OCI-LY1 (cell line): Measurements from ENCODE around the gene TRIM28.

Experiments used
- H2AFZ ChIP-seq: fragments of 200-600 bp; sonication (generic), shearing (Covaris generic); 2 replicates; pipeline ENCODE4 v1.6.0; 2014; ENCODE audit warnings: antibody characterized with exemption, mild to moderate bottlenecking, low read length
- H3F3A ChIP-seq: fragments of 200-600 bp; sonication (generic), shearing (Covaris generic); 2 replicates; pipeline ENCODE4 v1.6.0; 2014; ENCODE audit warnings: mild to moderate bottlenecking, antibody characterized with exemption, low read length, moderate library complexity; ENCODE audit not compliant: insufficient read depth
- H3K27ac ChIP-seq: fragments of 200-600 bp; sonication (generic); 2 replicates; pipeline ENCODE4 v1.5.1; 2014; ENCODE audit warnings: low read length, mixed run types, mild to moderate bottlenecking, low read depth; ENCODE audit not compliant: poor library complexity, severe bottlenecking
- H3K27me3 ChIP-seq: fragments of 200-600 bp; sonication (generic); 2 replicates; pipeline ENCODE4 v1.6.0; 2014; ENCODE audit warnings: antibody characterized with exemption, mild to moderate bottlenecking, low read length, moderate library complexity; ENCODE audit not compliant: insufficient read depth
- H3K36me3 ChIP-seq: fragments of 200-600 bp; sonication (generic); 2 replicates; pipeline ENCODE4 v1.6.1; 2014; ENCODE audit warnings: mild to moderate bottlenecking, antibody characterized with exemption, low read length, moderate library complexity, mixed read lengths; ENCODE audit not compliant: insufficient read depth
- H3K4me1 ChIP-seq: fragments of 200-600 bp; sonication (generic); 2 replicates; pipeline ENCODE4 v1.5.1; 2014; ENCODE audit warnings: mild to moderate bottlenecking, low read length, moderate library complexity; ENCODE audit not compliant: insufficient read depth, severe bottlenecking
- H3K4me2 ChIP-seq: fragments of 200-600 bp; sonication (generic), shearing (Covaris generic); 2 replicates; pipeline ENCODE4 v1.6.1; 2014; ENCODE audit warnings: low read length
- H3K4me3 ChIP-seq: fragments of 200-600 bp; sonication (generic); 2 replicates; pipeline ENCODE4 v1.5.1; 2014; ENCODE audit warnings: low read length, low read depth, mild to moderate bottlenecking, mixed read lengths; ENCODE audit not compliant: poor library complexity, severe bottlenecking
- H3K79me2 ChIP-seq: fragments of 200-600 bp; shearing (Covaris generic); 2 replicates; pipeline ENCODE4 v1.6.1; 2016; ENCODE audit warnings: mixed run types, low read length, mixed read lengths; ENCODE audit not compliant: insufficient read depth
- H3K9ac ChIP-seq: fragments of 200-600 bp; sonication (generic), shearing (Covaris generic); 2 replicates; pipeline ENCODE4 v1.6.1; 2014; ENCODE audit warnings: mild to moderate bottlenecking, low read length, mixed read lengths
- H3K9me2 ChIP-seq: fragments of 200-600 bp; sonication (generic), shearing (Covaris generic); 2 replicates; pipeline ENCODE4 v1.6.1; 2014; ENCODE audit warnings: low read depth, mild to moderate bottlenecking, low read length, mixed read lengths
- H3K9me3 ChIP-seq: fragments of 200-600 bp; shearing (Covaris generic); 2 replicates; pipeline ENCODE4 v1.6.1; 2014; ENCODE audit warnings: low read length, mixed read lengths
- H4K20me1 ChIP-seq: fragments of 200-600 bp; sonication (generic), shearing (Covaris generic); 2 replicates; pipeline ENCODE4 v1.6.0; 2016; ENCODE audit warnings: mild to moderate bottlenecking, low read length; ENCODE audit not compliant: insufficient read depth
- CTCF ChIP-seq: fragments of 200-600 bp; sonication (generic), shearing (Covaris generic); IDR thresholded peaks from 2 replicates; pipeline ENCODE4 v1.5.1; 2017; ENCODE audit warnings: mild to moderate bottlenecking, antibody characterized with exemption, low read length, moderate library complexity, mixed read lengths
- EZH2 ChIP-seq: fragments of 200-600 bp; sonication (generic), shearing (Covaris generic); IDR thresholded peaks from 2 replicates; pipeline ENCODE4 v1.8.0; 2017; ENCODE audit warnings: borderline replicate concordance, mixed run types, mild to moderate bottlenecking, antibody characterized with exemption, low read length, moderate library complexity, mixed read lengths

TRIM28 gene

DNA sequence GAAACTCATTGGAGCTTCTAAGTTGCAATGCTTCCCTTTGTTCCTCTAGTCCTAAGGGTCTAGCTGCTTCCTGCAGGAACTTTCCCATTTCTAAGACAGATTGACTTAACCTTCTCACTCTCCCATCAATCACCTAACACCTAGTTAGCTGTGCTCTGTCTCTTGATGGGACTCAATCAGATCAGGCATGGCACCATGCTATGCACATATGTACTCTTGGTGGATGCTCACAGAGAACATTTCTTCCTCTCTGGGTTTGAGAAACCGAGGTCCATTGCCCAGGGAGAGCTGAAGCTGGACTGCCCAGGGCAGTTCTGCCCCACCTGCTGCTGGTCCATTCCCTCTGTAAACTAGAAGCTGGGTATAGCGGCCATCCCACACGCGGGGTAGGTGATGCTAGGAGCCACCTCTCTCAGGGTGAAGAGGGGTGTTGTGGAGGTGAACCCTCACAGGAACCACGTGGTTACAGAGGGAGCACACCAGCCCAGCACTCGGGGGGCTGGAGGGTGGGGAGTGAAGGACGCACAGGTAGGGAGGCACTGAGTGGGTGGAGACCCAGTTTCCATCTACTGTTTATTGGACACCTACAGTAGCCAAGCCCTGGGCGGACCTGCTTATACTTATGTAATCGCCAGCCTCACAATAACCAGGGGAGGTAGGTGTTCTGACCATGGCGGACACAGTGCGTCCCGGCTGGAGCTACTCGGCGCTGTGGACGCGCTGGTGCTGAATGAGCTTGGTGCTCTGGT lies 17.7 kb downstream of the TRIM28 start:
- peaks cover 18% of the 10 kb centered on the region for H3F3A ChIP-seq
- H3K4me2 ChIP-seq, result peak overlapping the region; percentile 69
- H3K27ac ChIP-seq, result peak overlapping the region; percentile 99
- peak overlapping the region; percentile 59 for H3K4me3 ChIP-seq
- H3K27me3 ChIP-seq, result no peaks in the 10 kb centered on the region
- no peaks in the 10 kb centered on the region for H3K9me2 ChIP-seq
- peaks cover 7% of the 10 kb centered on the region; the same call in 1 of the 2 replicates for H3K36me3 ChIP-seq
- H3K79me2 ChIP-seq, result peaks cover 15% of the 10 kb centered on the region
- H2AFZ ChIP-seq, result no peak overlapping the region
- no peaks in the 10 kb centered on the region for H3K9me3 ChIP-seq
- H4K20me1 ChIP-seq, result no peaks in the 10 kb centered on the region
- TF ChIP-seq EZH2 (no peak), CTCF (no peak)
- H3K4me1 ChIP-seq, result peaks cover 54% of the 10 kb centered on the region
- H3K9ac ChIP-seq, result peak overlapping the region; percentile 67

GRCh38 chr19:58562122-58563033 lies 18.5 kb downstream of the TRIM28 start:
- peaks cover 7% of the 10 kb centered on the region; the same call in 1 of the 2 replicates for H3K36me3 ChIP-seq
- no peaks in the 10 kb centered on the region for H3K27me3 ChIP-seq
- H4K20me1 ChIP-seq, result no peaks in the 10 kb centered on the region
- no peaks in the 10 kb centered on the region for H3K9me2 ChIP-seq
- peaks cover 18% of the 10 kb centered on the region for H3F3A ChIP-seq
- no peak overlapping the region for H2AFZ ChIP-seq
- H3K27ac ChIP-seq, result peak overlapping the region; percentile 99
- peaks cover 46% of the 10 kb centered on the region for H3K4me1 ChIP-seq
- peak overlapping the region; percentile 59 for H3K4me3 ChIP-seq
- H3K79me2 ChIP-seq, result peaks cover 7% of the 10 kb centered on the region
- peak overlapping the region; percentile 69 for H3K4me2 ChIP-seq
- TF ChIP-seq EZH2 (no peak), CTCF (no peak)
- H3K9me3 ChIP-seq, result no peaks in the 10 kb centered on the region
- peak overlapping the region; percentile 67 for H3K9ac ChIP-seq

GRCh38 chr19:58563034-58563573 lies 19.2 kb downstream of the TRIM28 start:
- peak overlapping the region; percentile 99 for H3K27ac ChIP-seq
- H2AFZ ChIP-seq, result no peak overlapping the region
- peak overlapping the region; percentile 69 for H3K4me2 ChIP-seq

More at GRCh38 chr19:58563034-58563573, 19.2 kb downstream of the TRIM28 start:
- no peaks in the 10 kb centered on the region for H3K79me2 ChIP-seq
- TF ChIP-seq EZH2, result no peak
- no peak for TF ChIP-seq CTCF
- no peaks in the 10 kb centered on the region for H3K27me3 ChIP-seq
- peaks cover 45% of the 10 kb centered on the region for H3K4me1 ChIP-seq
- peak overlapping the region; percentile 59 for H3K4me3 ChIP-seq
- H3K9me3 ChIP-seq, result no peaks in the 10 kb centered on the region
- H3K36me3 ChIP-seq, result peaks cover 9% of the 10 kb centered on the region; the same call in 1 of the 2 replicates
- peak overlapping the region; percentile 67; the same call in 1 of the 2 replicates for H3K9ac ChIP-seq
- no peaks in the 10 kb centered on the region for H3K9me2 ChIP-seq
- H4K20me1 ChIP-seq, result no peaks in the 10 kb centered on the region
- H3F3A ChIP-seq, result peaks cover 18% of the 10 kb centered on the region
